Spleen (tissue), 11 donors: ENCODE results near the gene FKTN. TPM values are rescaled to one million over a fixed set of nuclear protein-coding genes. Genes with fewer than 3 reads are reported as not detected.

Source experiments
- DNase-seq: peaks from one replicate; pipeline ENCODE4 v3.0.0-alpha.2; 2020
- H3K27ac ChIP-seq, 8 donors: fragments of 200-600 bp; sonication (generic) in 7 of 8; 1 replicate in 4 of 8; 2 replicates in 4 of 8; pipeline versions ENCODE4 v1.5.0 to v1.8.0; 2016 to 2021; ENCODE audit warnings: inconsistent platforms in 4 of 8, mild to moderate bottlenecking in 4 of 8, moderate library complexity in 1 of 8
- H3K27me3 ChIP-seq, 7 donors: fragments of 200-600 bp; sonication (generic) in 6 of 7; replicated peaks in 1 of 7; 1 replicate in 4 of 7; 2 replicates in 3 of 7; pipeline versions ENCODE4 v1.5.0 to v1.8.0; 2016 to 2021; ENCODE audit warnings: inconsistent platforms in 3 of 7, mild to moderate bottlenecking in 1 of 7
- H3K36me3 ChIP-seq, 6 donors: fragments of 200-600 bp; sonication (generic) in 5 of 6; 1 replicate in 4 of 6; 2 replicates in 2 of 6; pipeline versions ENCODE4 v1.5.0 to v1.8.0; 2016 to 2021; ENCODE audit warnings: inconsistent platforms in 2 of 6
- H3K4me1 ChIP-seq, 6 donors: fragments of 200-600 bp; sonication (generic) in 5 of 6; 1 replicate in 3 of 6; 2 replicates in 3 of 6; pipeline versions ENCODE4 v1.5.0 to v1.8.0; 2016 to 2021; ENCODE audit warnings: inconsistent platforms in 3 of 6
- H3K4me3 ChIP-seq, 8 donors: fragments of 200-600 bp; sonication (generic) in 7 of 8; 1 replicate in 4 of 8; 2 replicates in 4 of 8; pipeline versions ENCODE4 v1.5.0 to v1.8.0; 2016 to 2021; ENCODE audit warnings: inconsistent platforms in 4 of 8, mild to moderate bottlenecking in 4 of 8, moderate library complexity in 2 of 8
- H3K9me3 ChIP-seq, 8 donors: fragments of 200-600 bp; sonication (generic) in 7 of 8; 1 replicate in 4 of 8; 2 replicates in 4 of 8; pipeline versions ENCODE4 v1.5.0 to v1.8.0; 2016 to 2021; ENCODE audit warnings: inconsistent platforms in 4 of 8
- CTCF ChIP-seq, 11 experiments: fragments of 200-600 bp in 7 of 11; fragments of 450-650 bp in 4 of 11; sonication (generic) in 4 of 11; IDR thresholded peaks in 8 of 11; conservative IDR thresholded peaks in 3 of 11; 1 replicate in 7 of 11; 2 replicates in 4 of 11; pipeline versions ENCODE4 v1.4.0 to v1.8.0; 2016 to 2021; ENCODE audit warnings: antibody characterized with exemption in 11 of 11, inconsistent platforms in 4 of 11, mild to moderate bottlenecking in 1 of 11
- POLR2A ChIP-seq, 3 donors: fragments of 450-650 bp; IDR thresholded peaks; one replicate each; pipeline ENCODE4 v1.5.1; 2017; ENCODE audit warnings: antibody characterized with exemption in 3 of 3, mild to moderate bottlenecking in 1 of 3
- POLR2AphosphoS5 ChIP-seq, 3 donors: sonication (generic); formaldehyde crosslinking; IDR thresholded peaks; one replicate each; pipeline ENCODE4 v1.5.1; 2017; ENCODE audit warnings: antibody characterized with exemption in 3 of 3
- WGBS, 5 donors: extraction: QIAGEN DNeasy Blood & Tissue Kit in 3 of 5; methylation state at CpG; one replicate each; pipeline versions ENCODE4 v1.1.5 to v1.1.7; 2013 to 2018; 5-methylcytosine and 5-hydroxymethylcytosine counted together
- intact Hi-C: fragments of 100-400 bp; cut with DNase I; formaldehyde crosslinking; loops from one replicate; pipeline ENCODE4 v1.15.0; 2023; ENCODE audit warnings: low total_unique reads
- polyA plus RNA-seq, 3 donors: library from polyadenylated mRNA; stranded (reverse); fragments of 200-250 nt; gene quantifications; one replicate each; pipeline ENCODE4 v1.2.1, GENCODE V29; 2013
- total RNA-seq, 7 donors: library from RNA; depleted of rRNA in 3 of 7; stranded (reverse); fragments of >200 nt in 3 of 7; fragmentation: NEBNext Ultra II Directional in 4 of 7; extraction: Animal tissue kit (Norgen Biotek cat#: 25700) in 4 of 7; gene quantifications; one replicate each; pipeline versions ENCODE4 v1.1.0 to v1.2.1, GENCODE V29; 2016 to 2021
- donor health status: healthy with polysubstance abuse.
- donor health status: DM: no; HTN: no; CAD: no; lungs with moderate emphysema.
- donor health status: DM: no; HTN: no; CAD: no.
- donor health status: Bipolar disorder and iron deficiency.
- donor health status: healthy.
- donor health status: DM: no; HTN: no; CAD: no.
- donor health status: DM: yes; HTN: yes; CAD: no.

Gene FKTN
- total and polyA plus RNA-seq, 10 donors, result 2.7 to 25.4 (median 11.0) TPM

GRCh38 chr9:105670315-105670714 is 112.4 kb downstream of the FKTN start:
- TF ChIP-seq CTCF (IDR thresholded peaks at IDR 0.05 in 8 of 11, conservative IDR thresholded peaks at IDR 0.05 in 3 of 11) (no peak), POLR2A (IDR thresholded peaks at IDR 0.05) (no peak), POLR2AphosphoS5 (IDR thresholded peaks at IDR 0.05) (no peak)
- intact Hi-C loops, result no loop called here
- Histone ChIP-seq H3K9me3 (no peaks in the 10 kb centered on the region), H3K27me3 (no peaks in the 10 kb centered on the region), H3K27ac (no peak overlapping the region), H3K4me1 (no peaks in the 10 kb centered on the region), H3K36me3 (no peaks in the 10 kb centered on the region), H3K4me3 (no peak overlapping the region)
- no peak for DNase-seq
- 57 to 82% (median 61%) methylated on average over 3 of the region's 3 CpGs for WGBS, 5 donors

DNA sequence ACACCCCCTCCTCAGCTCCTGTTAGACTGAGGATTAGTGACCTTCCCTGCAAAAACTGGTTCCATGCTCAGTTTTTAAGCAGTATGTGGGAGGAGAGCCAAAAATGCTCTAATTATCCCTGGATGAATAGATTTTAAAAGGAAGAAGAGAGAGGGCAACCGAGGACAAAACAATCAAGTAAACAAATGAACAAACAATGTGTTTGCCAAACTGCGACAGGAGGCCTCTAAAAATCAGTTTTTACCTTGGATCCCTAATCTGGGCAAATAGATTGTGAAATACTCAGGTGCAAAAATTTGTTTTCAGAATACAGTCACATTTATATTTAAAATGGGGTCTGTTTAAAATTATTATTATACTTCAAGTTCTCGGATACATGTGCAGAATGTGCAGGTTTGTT is 112.8 kb downstream of the FKTN start:
- Histone ChIP-seq H3K27ac (no peak overlapping the region), H3K36me3 (no peaks in the 10 kb centered on the region), H3K4me1 (no peaks in the 10 kb centered on the region), H3K27me3 (no peaks in the 10 kb centered on the region), H3K4me3 (no peak overlapping the region), H3K9me3 (no peaks in the 10 kb centered on the region)
- intact Hi-C loops, result no loop called here
- DNase-seq, result no peak
- TF ChIP-seq CTCF (IDR thresholded peaks at IDR 0.05 in 8 of 11, conservative IDR thresholded peaks at IDR 0.05 in 3 of 11), result no peak
- no peak for TF ChIP-seq POLR2AphosphoS5 (IDR thresholded peaks at IDR 0.05)
- TF ChIP-seq POLR2A (IDR thresholded peaks at IDR 0.05), result no peak
- 84 to 91% (median 86%) methylated on average over 3 of the region's 3 CpGs for WGBS, 5 donors

GRCh38 chr9:105672711-105673234 is 114.8 kb downstream of the FKTN start:
- H3K27me3 ChIP-seq, result no peaks in the 10 kb centered on the region
- intact Hi-C loops, result no loop called here
- TF ChIP-seq CTCF (IDR thresholded peaks at IDR 0.05 in 8 of 11, conservative IDR thresholded peaks at IDR 0.05 in 3 of 11) (no peak), POLR2A (IDR thresholded peaks at IDR 0.05) (no peak), POLR2AphosphoS5 (IDR thresholded peaks at IDR 0.05) (no peak)
- no peak overlapping the region for H3K4me3 ChIP-seq
- no peaks in the 10 kb centered on the region for H3K36me3 ChIP-seq
- H3K9me3 ChIP-seq, result no peaks in the 10 kb centered on the region
- DNase-seq, result no peak
- no peak overlapping the region for H3K27ac ChIP-seq
- H3K4me1 ChIP-seq, result no peaks in the 10 kb centered on the region
- WGBS, 5 donors, result 17 to 28% (median 23%) methylated on average over 3 of the region's 3 CpGs

DNA sequence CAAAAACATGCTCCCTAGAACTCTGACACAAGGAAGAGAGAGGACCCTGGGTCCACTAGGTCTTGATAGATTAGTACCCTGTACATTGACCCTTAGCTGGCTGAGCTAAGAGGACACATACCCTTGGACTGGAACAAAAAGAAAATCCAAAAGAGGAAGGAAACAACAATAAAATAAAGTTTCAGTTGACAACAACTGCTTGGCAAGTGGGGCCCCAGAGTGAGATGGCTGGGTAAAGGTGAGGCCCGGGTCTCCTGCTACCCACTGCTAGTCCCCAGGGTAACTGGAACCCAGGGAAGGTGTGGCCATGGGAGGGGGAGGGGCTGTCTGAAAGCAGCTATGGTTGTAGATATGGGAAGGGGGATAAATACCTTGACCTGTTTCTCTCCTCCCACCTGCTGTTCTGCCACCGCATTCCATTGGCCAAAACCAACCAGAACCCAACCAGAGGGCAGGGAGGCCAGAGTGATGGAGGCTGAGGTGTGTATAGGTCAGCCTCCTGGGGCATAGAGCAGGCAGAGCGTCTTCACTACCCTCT is 116.0 kb downstream of the FKTN start:
- Histone ChIP-seq H3K9me3 (no peaks in the 10 kb centered on the region), H3K4me1 (no peaks in the 10 kb centered on the region), H3K36me3 (no peaks in the 10 kb centered on the region), H3K4me3 (no peak overlapping the region), H3K27me3 (no peaks in the 10 kb centered on the region), H3K27ac (no peak overlapping the region)
- WGBS, 5 donors, result 60 to 74% (median 68%) methylated on average over 3 of the region's 3 CpGs
- intact Hi-C loops, result no loop called here
- no peak for DNase-seq
- TF ChIP-seq POLR2A (IDR thresholded peaks at IDR 0.05), result no peak
- no peak for TF ChIP-seq CTCF (IDR thresholded peaks at IDR 0.05 in 8 of 11, conservative IDR thresholded peaks at IDR 0.05 in 3 of 11)
- no peak for TF ChIP-seq POLR2AphosphoS5 (IDR thresholded peaks at IDR 0.05)
